OCI-LY7 (cell line): Measurements from ENCODE around the gene LINGO4. TPM values are rescaled to one million over a fixed set of nuclear protein-coding genes. Genes with fewer than 3 reads are reported as not detected.

Source experiments
- BruUV-seq: library from RNA; stranded (reverse); fragments of 400-500 nt; replicated peaks from 2 replicates; lab custom pipeline; 2021; lab: Mats Ljungman, UMichigan
- CTCF ChIA-PET: fragments of 300-600 bp; sonication (Branson Sonifier 250); formaldehyde crosslinking; loops from one replicate; lab custom pipeline; 2022; ENCODE audit warnings: antibody characterized with exemption; ENCODE audit not compliant: unreplicated experiment; lab: Charles Lee
- POLR2A ChIA-PET: fragments of 300-600 bp; sonication (Branson Sonifier 250); formaldehyde crosslinking; loops from one replicate; lab custom pipeline; 2022; ENCODE audit warnings: antibody characterized with exemption; lab: Charles Lee
- DNase-seq: peaks from one replicate; pipeline ENCODE4 v3.0.0-alpha.2; 2015; ENCODE audit warnings: low spot score
- H2AFZ ChIP-seq: fragments of 200-600 bp; sonication (generic), shearing (Covaris generic); 2 replicates; pipeline ENCODE4 v1.6.1; 2014; ENCODE audit warnings: mild to moderate bottlenecking, antibody characterized with exemption, low read length, moderate library complexity
- H3K27ac ChIP-seq: fragments of 200-600 bp; sonication (generic); 2 replicates; pipeline ENCODE4 v1.5.1; 2014; ENCODE audit warnings: mixed run types, low read depth, mild to moderate bottlenecking, moderate library complexity, low read length, inconsistent platforms; ENCODE audit not compliant: poor library complexity, severe bottlenecking
- H3K36me3 ChIP-seq: fragments of 200-600 bp; sonication (generic); 2 replicates; pipeline ENCODE4 v1.6.1; 2014; ENCODE audit warnings: mild to moderate bottlenecking, antibody characterized with exemption, low read length, moderate library complexity, mixed read lengths; ENCODE audit not compliant: insufficient read depth
- H3K4me1 ChIP-seq: fragments of 200-600 bp; sonication (generic); 2 replicates; pipeline ENCODE4 v1.5.1; 2014; ENCODE audit warnings: mild to moderate bottlenecking, low read length; ENCODE audit not compliant: insufficient read depth, poor library complexity, severe bottlenecking
- H3K4me2 ChIP-seq: fragments of 200-600 bp; sonication (generic); 2 replicates; pipeline ENCODE4 v1.6.1; 2014; ENCODE audit warnings: mild to moderate bottlenecking, low read length
- H3K4me3 ChIP-seq: fragments of 200-600 bp; sonication (generic); 2 replicates; pipeline ENCODE4 v1.5.1; 2014; ENCODE audit warnings: mild to moderate bottlenecking, low read depth, low read length; ENCODE audit not compliant: poor library complexity, severe bottlenecking
- H3K79me2 ChIP-seq: fragments of 200-600 bp; sonication (generic); 2 replicates; pipeline ENCODE4 v1.6.1; 2016; ENCODE audit warnings: low read depth, mild to moderate bottlenecking, low read length, moderate library complexity, mixed read lengths; ENCODE audit not compliant: insufficient read depth
- H3K9me2 ChIP-seq: fragments of 200-600 bp; sonication (generic); 2 replicates; pipeline ENCODE4 v1.6.1; 2016; ENCODE audit warnings: mild to moderate bottlenecking, low read length, mixed read lengths; ENCODE audit not compliant: insufficient read depth
- H3K9me3 ChIP-seq: fragments of 200-600 bp; sonication (generic); 2 replicates; pipeline ENCODE4 v1.6.1; 2014; ENCODE audit warnings: mild to moderate bottlenecking, mixed run types, low read length, mixed read lengths
- H4K20me1 ChIP-seq: fragments of 200-600 bp; sonication (generic); 2 replicates; pipeline ENCODE4 v1.6.1; 2014; ENCODE audit warnings: mild to moderate bottlenecking, antibody characterized with exemption, low read length, moderate library complexity, mixed read lengths; ENCODE audit not compliant: insufficient read depth
- EZH2phosphoT487 ChIP-seq: fragments of 200-600 bp; sonication (generic); IDR thresholded peaks from 2 replicates; pipeline ENCODE4 v1.6.1; 2018; ENCODE audit warnings: low read depth, borderline replicate concordance, mild to moderate bottlenecking, mixed run types, antibody characterized with exemption, low read length, moderate library complexity, mixed read lengths
- intact Hi-C: fragments of 100-400 bp; cut with micrococcal nuclease; formaldehyde crosslinking; loops from one replicate; pipeline ENCODE4 v1.10.0; 2022; ENCODE audit not compliant: unreplicated experiment
- total RNA-seq, 2 experiments: library from RNA; depleted of rRNA in 1 of 2; stranded (reverse); fragments of >200 nt in 1 of 2; shearing (Covaris generic) in 1 of 2; gene quantifications; 2 replicates each; pipeline ENCODE4 v1.2.3, GENCODE V29; 2014 to 2022
- TF ChIP-seq, protein P1 (sequence below): fragments of 200-600 bp; sonication (generic); conservative IDR thresholded peaks from 2 replicates; pipeline ENCODE4 v1.5.1; 2014; ENCODE audit warnings: mild to moderate bottlenecking, antibody characterized with exemption, low read length, moderate library complexity, mixed read lengths

The LINGO4 gene
- total RNA-seq, 2 experiments from 2014 or later, result not detected

DNA sequence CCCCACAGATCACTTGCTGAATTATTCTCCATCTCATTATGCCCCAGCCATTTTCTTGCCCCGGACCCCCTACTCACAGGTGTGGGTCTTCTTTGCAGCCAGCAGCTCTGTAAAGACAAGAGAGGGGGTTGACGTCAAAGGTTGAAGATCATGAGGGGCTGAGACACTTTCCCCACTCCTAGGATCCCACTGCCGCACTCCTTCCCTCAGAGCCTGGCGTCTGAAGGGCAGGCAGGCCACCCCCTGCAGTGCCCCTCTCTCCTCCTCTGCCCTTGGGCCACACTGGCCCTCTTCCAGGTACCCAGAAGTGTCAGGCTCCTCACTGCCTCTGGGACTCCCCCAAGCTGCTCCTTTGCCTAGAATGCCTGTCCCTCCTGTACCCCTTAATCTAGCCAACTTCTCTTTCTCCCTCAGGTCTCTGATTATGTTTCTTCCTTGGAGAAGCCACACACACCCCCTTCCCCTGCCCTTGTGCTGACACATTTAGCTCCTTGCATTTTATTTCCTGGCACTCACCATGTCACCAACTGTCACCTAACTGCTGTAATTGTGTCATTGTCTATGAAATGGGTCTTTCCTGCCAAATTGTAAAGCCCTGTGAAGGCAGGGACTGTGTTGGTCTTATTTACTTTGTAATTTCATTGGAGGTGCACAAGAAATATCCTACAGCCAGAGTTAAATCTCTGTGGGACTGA is 24.3 kb upstream of the LINGO4 start:
- Histone ChIP-seq H3K36me3 (no peaks in the 10 kb centered on the region), H2AFZ (no peak overlapping the region), H3K27ac (no peak overlapping the region), H4K20me1 (no peaks in the 10 kb centered on the region), H3K4me3 (no peak overlapping the region), H3K4me2 (no peak overlapping the region), H3K9me3 (no peaks in the 10 kb centered on the region), H3K79me2 (no peaks in the 10 kb centered on the region), H3K4me1 (peaks cover 11% of the 10 kb centered on the region), H3K9me2 (no peaks in the 10 kb centered on the region)
- CTCF ChIA-PET, result no interaction called here
- POLR2A ChIA-PET, result no interaction called here
- intact Hi-C loops, result loop anchor here (5.0 kb wide), 1 partner anchor 387 kb away; no protein-coding TSS in a partner anchor
- TF ChIP-seq, protein P1, sequence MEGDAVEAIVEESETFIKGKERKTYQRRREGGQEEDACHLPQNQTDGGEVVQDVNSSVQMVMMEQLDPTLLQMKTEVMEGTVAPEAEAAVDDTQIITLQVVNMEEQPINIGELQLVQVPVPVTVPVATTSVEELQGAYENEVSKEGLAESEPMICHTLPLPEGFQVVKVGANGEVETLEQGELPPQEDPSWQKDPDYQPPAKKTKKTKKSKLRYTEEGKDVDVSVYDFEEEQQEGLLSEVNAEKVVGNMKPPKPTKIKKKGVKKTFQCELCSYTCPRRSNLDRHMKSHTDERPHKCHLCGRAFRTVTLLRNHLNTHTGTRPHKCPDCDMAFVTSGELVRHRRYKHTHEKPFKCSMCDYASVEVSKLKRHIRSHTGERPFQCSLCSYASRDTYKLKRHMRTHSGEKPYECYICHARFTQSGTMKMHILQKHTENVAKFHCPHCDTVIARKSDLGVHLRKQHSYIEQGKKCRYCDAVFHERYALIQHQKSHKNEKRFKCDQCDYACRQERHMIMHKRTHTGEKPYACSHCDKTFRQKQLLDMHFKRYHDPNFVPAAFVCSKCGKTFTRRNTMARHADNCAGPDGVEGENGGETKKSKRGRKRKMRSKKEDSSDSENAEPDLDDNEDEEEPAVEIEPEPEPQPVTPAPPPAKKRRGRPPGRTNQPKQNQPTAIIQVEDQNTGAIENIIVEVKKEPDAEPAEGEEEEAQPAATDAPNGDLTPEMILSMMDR, result no peak
- no peak for TF ChIP-seq EZH2phosphoT487
- DNase-seq, result no peak
- BruUV-seq, result no TSS peak

DNA sequence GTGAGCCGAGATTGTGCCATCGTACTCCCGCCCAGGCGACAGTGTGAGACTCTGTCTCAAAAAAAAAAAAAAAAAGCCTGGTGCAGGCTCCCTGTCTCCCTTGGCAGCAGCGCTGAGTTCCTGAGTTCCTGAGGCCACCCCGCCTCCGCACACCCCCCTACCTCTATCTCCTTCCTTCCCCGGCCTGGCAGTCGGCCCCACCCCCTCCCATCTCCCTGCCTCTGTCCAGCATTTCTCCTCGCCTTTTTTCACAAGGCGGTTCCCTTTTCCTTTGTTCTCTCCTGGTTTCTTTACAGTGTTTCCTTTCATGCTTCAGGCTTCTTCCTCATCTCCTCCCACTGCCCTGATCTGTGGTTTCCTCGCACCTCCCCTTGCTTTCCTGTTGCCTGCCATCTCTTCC is 23.7 kb upstream of the LINGO4 start:
- no peaks in the 10 kb centered on the region for H3K9me2 ChIP-seq
- H3K36me3 ChIP-seq, result no peaks in the 10 kb centered on the region
- no TSS peak for BruUV-seq
- intact Hi-C loops, result no loop called here
- ChIA-PET POLR2A (no interaction called here), CTCF (interaction anchor here (0.7 kb wide), 1 partner anchor 87 kb away, joined by 3 read pairs; no protein-coding TSS in a partner anchor)
- no peak overlapping the region for H3K4me3 ChIP-seq
- H3K27ac ChIP-seq, result no peak overlapping the region
- peaks cover 11% of the 10 kb centered on the region for H3K4me1 ChIP-seq
- DNase-seq, result no peak
- H4K20me1 ChIP-seq, result no peaks in the 10 kb centered on the region
- no peak overlapping the region for H2AFZ ChIP-seq
- TF ChIP-seq, protein P1, result no peak
- no peak for TF ChIP-seq EZH2phosphoT487
- H3K4me2 ChIP-seq, result no peak overlapping the region
- H3K79me2 ChIP-seq, result no peaks in the 10 kb centered on the region
- H3K9me3 ChIP-seq, result no peaks in the 10 kb centered on the region

DNA sequence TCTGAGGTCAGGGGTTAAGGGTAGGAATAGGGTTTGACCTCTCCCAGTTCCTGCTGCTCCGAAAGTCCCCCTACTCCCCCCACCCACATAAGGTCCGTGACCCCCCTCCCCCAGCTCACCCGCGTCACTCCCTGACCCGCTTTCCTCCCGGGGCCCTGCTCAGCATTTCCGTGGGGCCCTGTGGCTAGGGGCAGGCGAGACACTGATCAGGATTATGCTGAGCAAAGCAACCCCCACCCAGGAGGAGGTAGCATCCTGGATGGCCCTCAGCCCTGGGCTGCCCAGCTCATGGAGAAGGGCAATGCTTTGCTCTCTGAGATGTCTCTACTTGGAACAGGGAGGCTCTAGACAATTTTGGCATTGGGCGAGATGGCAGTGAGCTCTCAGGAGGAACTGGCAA is 22.6 kb upstream of the LINGO4 start:
- TF ChIP-seq, protein P1, result no peak
- TF ChIP-seq EZH2phosphoT487, result no peak
- ChIA-PET CTCF (no interaction called here), POLR2A (interaction anchor here (0.5 kb wide), 1 partner anchor 8 kb away, joined by 3 read pairs; no protein-coding TSS in a partner anchor)
- H3K27ac ChIP-seq, result no peak overlapping the region
- no peaks in the 10 kb centered on the region for H3K9me2 ChIP-seq
- DNase-seq, result no peak
- intact Hi-C loops, result no loop called here
- H3K4me2 ChIP-seq, result no peak overlapping the region
- no peak overlapping the region for H2AFZ ChIP-seq
- no peaks in the 10 kb centered on the region for H3K36me3 ChIP-seq
- no peaks in the 10 kb centered on the region for H3K9me3 ChIP-seq
- H3K4me1 ChIP-seq, result peaks cover 11% of the 10 kb centered on the region
- H4K20me1 ChIP-seq, result no peaks in the 10 kb centered on the region
- H3K4me3 ChIP-seq, result no peak overlapping the region
- H3K79me2 ChIP-seq, result no peaks in the 10 kb centered on the region
- no TSS peak for BruUV-seq
